GM20000 (cell line): ENCODE data around the gene LPAR5.
A peak's percentile ranks its signal among the peaks of the same experiment; 100 is the strongest.

ENCODE experiments used
- DNase-seq: peaks from one replicate; pipeline ENCODE4 v3.0.0; 2012; ENCODE audit warnings: low spot score
- TF ChIP-seq, protein P1 (sequence below): IDR thresholded peaks from 2 replicates; pipeline ENCODE4 v1.5.1; 2012; ENCODE audit warnings: mild to moderate bottlenecking, control low read depth; ENCODE audit errors: extremely low read depth, missing control alignments

LPAR5 gene

DNA sequence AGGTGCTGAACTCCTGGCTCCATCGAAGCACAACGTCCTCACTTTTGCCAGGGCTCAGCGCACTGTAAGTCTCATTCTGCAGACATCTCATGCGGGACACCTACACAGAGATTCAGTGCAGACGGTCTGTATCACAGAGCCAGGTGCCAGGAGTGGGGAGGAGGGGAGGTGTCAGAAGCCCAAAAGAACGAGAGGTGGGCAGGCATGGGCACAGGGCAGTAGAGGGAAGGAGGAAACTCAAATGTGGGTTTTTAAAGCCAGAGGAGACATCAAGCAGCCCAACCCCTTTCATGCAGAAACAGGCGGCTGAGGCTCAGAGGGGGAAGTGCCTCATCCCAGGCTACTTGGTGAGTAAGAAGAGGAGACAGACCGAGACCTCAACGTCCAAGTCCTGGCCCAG, 2.5 kb upstream of the LPAR5 start:
- no peak for DNase-seq
- TF ChIP-seq, protein P1, sequence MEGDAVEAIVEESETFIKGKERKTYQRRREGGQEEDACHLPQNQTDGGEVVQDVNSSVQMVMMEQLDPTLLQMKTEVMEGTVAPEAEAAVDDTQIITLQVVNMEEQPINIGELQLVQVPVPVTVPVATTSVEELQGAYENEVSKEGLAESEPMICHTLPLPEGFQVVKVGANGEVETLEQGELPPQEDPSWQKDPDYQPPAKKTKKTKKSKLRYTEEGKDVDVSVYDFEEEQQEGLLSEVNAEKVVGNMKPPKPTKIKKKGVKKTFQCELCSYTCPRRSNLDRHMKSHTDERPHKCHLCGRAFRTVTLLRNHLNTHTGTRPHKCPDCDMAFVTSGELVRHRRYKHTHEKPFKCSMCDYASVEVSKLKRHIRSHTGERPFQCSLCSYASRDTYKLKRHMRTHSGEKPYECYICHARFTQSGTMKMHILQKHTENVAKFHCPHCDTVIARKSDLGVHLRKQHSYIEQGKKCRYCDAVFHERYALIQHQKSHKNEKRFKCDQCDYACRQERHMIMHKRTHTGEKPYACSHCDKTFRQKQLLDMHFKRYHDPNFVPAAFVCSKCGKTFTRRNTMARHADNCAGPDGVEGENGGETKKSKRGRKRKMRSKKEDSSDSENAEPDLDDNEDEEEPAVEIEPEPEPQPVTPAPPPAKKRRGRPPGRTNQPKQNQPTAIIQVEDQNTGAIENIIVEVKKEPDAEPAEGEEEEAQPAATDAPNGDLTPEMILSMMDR = no peak

DNA sequence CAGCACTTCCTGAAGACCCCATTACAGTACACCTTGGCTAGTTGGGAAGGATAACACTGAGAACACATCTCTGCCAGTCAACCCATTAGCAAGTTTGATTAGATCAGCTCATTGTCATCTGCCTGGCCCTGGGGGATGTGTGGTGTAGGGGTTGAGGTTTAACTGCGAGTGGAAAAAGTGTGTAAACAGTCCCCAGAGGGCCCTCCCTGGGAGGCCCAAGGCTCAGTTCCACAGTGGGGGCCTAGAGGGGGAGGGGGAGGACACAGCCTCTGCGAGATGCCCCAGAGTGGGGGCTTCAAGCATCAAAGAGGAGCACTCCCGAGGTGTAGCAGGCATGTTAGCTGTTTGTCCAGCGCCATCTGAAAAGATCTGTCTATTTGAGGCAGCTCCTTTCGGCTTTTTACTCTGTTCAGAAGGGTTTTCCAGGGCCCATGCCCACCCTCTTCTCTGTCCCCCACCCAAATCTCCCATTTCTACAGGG, 344 bp downstream of the LPAR5 start:
- TF ChIP-seq, protein P1 = no peak
- DNase-seq = peak; percentile 69

DNA sequence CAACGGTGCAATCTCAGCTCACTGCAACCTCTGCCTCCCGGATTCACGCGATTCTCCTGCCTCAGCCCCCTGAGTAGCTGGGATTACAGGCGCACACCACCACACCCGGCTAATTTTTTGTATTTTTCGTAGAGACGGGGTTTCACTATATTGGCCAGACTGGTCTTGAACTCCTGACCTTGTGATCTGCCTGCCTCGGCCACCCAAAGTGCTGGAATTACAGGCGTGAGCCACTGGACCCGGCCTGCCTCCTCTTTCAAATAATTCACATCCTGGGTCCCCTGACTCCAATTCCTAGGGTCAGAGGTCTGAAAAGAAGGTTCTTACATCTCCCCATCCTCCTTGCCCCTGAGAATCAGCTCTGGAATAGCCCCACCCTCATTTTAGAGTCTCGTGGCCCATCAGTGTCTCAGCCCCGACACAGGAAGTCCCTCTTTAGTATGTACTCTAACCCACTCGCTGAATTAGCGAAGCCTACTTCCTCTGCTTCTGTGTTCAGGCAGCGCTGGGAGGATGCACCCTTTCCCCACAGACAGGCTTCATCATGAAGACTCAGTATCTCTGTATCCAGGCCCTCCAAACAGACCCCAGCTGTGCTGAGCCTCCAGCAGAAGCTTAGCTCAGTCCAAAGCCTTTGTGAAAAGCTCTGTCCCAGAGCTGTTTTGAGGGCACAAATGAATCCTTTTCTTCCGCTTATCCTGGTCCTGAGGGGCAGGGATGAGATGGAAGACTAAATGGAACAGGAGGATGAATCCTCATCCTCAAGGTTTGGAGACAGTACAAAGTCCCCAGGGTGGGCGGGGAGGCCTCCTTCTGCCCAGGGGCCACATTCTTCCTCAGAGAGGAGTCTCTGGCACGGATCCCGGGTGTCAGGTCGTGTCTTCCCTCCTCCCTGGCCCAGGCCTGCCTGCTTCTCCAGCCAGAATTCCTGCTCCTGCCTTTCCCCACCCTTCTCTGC, 3.5 kb downstream of the LPAR5 start:
- TF ChIP-seq, protein P1 = no peak
- peak; percentile 77 for DNase-seq

DNA sequence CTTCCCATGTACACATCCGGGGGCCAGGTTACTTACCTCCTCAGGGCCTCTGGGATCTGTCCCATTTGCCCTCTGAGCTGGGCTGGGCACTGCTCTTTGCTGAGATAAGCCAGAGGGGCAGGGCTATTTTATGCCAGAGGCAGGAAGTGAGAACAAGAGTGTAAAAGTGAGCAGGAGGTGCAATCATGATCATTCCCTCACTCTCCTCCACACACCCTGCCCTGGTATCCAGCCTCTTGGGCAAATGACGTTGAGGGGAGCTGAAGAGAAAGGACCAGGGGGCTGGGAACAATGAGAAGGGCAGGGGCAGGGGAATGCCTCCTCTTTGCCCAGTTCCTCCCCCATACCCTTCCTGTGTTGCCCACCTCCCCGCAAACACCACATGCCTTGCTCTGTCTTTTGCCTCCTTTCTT, 4.2 kb downstream of the LPAR5 start:
- TF ChIP-seq, protein P1 = no peak
- DNase-seq = no peak

DNA sequence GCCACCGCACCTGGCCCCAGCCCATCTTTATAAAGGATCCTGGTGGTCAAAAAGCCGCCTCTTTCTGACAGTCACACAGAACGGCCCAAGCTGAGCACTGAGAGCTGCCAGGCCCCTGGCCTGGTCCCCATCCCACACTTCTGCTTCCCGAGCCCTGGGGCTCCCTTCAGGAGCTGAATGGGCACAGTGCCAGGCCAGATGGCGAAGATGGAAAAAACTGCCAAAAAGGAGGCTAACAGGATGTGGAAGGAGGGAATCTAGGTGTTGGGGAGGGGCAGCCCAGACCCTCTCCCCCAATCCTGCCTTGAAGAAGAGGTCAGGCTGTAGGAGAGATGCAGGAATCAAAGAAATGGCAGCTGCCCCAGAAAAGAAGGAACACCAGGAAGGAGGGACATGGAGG, 5.0 kb downstream of the LPAR5 start:
- no peak for DNase-seq
- TF ChIP-seq, protein P1 = no peak

DNA sequence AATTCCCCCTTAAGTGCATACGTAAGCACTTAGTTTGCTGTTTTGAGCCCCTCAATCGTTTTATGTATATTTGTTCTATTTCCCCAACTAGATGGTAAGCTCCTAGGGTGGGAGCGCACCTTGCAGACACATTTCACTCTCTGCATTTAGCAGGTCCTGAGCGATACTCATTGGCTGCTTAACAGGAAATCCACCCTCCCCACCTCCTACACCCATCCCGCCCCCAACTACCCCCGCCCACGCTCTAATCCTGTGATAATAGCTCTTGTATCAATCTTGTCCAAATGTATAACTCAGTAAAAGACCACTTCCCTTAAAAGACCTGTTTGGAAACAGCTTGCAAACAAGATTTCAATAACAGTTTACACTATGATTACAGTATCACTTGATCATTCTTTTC, 8.1 kb downstream of the LPAR5 start:
- TF ChIP-seq, protein P1 = no peak
- peak; percentile 56 for DNase-seq

DNA sequence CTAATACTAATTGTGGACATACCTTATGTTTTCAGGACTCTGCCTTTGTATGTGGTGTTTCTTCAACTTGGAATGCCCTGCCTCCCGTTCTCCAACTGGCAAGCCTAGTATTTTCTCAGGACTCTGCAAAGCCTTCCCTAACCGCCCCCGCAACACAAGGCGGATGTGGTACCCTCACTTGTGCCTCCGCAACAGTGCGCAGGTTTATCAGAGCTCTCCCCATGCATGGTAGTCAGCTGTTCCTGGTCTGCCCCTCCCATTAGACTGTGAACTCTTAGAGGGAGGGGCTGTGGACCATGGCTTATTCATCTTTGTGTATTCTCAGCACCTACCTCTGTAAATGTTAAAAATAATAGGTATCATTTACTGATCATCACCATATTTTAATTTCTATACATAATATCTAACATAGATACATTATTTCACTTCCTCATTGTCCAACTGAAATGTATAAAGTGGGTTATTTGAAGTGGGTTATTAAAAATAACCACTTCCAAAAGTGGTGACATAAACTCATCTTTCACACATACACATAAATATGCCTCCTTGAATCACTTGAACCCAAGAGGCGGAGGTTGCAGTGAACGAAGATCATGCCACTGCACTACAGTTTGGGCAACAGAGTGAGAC, 9.0 kb downstream of the LPAR5 start:
- DNase-seq = peak; percentile 56
- TF ChIP-seq, protein P1 = no peak
